Muscle of back (tissue), 11 donors: Measurements from ENCODE around the gene HDAC9. TPM values are rescaled to one million over a fixed set of nuclear protein-coding genes. Genes with fewer than 3 reads are reported as not detected.
A peak's percentile ranks its signal among the peaks of the same experiment; 100 is the strongest.
"Not testable (repeated sequence)": the region's sequence is repeated elsewhere in the genome, so short reads cannot be mapped to it uniquely, and the experiment has no call there.

Experiments used
- DNase-seq, 3 donors: peaks; one replicate each; pipeline versions ENCODE4 v3.0.0 to v3.0.0-alpha.2; 2013
- polyA plus RNA-seq, 10 donors: library from polyadenylated mRNA; unstranded; fragments of 120-200 nt; gene quantifications; one replicate each; pipeline ENCODE4 v1.2.1, GENCODE V29; 2013; ENCODE audit not compliant: insufficient read length in 10 of 10

HDAC9 gene
- polyA plus RNA-seq, 10 donors: 15.2 to 32.0 (median 18.5) TPM

GRCh38 chr7:18715988-18716387 lies 220.4 kb downstream of the HDAC9 start:
- DNase-seq: no peak

DNA sequence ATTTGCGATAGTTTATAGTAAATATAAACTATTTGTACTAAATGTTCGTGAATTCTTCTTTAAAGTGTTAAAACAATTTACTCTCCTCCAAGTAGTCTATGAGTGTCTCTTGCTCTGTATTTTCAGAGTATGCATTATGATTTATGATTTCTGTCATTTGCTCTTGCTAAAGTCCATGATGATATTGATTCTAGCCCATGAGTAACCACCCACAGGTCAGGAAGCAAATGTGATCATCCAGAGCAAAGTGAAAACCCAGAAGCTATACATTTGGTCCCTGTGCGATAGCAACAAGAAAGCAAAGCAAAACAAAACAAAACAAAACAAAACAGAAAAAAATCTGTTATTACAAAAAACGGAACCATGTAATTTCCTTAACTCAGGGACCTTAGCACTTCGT lies 225.9 kb downstream of the HDAC9 start:
- DNase-seq: no peak

DNA sequence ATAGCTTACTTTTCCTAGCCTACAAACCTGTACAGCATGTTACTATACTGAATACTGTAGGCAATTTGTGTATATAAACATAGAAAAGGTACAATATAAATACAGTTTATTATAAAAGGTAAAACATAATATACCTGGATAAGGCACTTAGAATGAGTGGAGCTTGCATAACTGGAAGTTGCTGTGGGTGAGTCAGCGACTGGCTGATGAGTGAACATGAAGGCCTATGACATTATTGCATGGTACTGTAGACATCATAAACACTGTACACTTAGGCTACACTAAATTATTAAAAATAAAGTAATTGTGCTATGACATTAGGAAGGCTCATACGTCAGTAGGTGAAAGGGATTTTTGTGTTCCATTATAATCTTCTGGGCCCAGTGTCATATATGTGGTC lies 228.8 kb downstream of the HDAC9 start:
- DNase-seq: no peak

DNA sequence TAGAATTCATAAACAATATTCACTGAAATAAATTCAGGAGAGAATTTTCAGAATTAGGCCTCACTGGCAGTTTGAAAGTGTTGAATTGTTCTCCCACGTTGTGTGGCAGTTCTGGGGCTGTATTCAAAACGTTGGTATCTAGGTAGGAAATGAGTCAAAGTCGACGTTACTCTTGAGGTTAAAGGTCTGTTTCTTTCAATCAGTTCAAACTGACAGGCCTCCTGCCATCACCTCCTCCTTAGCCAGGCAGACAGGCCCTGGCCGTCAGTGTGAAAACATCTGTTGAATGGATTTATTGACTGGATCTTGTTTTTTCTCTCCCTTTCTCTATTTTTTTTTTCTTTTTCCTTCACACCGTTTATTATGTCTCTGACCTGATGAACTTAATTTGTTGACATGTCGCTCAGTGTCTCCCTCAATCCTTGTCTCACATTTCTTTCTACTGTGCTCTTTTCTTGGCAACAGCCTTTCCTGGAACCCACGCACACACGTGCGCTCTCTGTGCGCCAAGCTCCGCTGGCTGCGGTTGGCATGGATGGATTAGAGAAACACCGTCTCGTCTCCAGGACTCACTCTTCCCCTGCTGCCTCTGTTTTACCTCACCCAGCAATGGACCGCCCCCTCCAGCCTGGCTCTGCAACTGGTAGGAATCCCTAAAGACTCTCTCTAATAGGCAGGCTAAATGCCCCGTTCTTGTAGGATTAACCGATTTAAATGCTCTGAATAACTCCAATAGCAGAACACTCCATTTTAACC lies 231.7 kb downstream of the HDAC9 start:
- peak in 2 of 3 donors; percentile 31 to 43 for DNase-seq

DNA sequence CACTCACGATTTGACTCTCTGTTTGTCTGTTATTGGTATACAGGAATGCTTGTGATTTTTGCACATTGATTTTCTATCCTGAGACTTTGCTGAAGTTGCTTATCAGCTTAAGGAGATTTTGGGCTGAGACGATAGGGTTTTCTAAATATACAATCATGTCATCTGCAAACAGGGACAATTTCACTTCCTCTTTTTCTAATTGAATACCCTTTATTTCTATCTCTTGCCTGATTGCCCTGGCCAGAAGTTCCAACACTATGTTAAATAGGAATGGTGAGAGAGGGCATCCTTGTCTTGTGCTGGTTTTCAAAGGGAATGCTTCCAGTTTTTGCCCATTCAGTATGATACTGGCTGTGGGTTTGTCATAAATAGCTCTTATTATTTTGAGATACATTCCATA lies 240.5 kb downstream of the HDAC9 start:
- not testable (repeated sequence) for DNase-seq

DNA sequence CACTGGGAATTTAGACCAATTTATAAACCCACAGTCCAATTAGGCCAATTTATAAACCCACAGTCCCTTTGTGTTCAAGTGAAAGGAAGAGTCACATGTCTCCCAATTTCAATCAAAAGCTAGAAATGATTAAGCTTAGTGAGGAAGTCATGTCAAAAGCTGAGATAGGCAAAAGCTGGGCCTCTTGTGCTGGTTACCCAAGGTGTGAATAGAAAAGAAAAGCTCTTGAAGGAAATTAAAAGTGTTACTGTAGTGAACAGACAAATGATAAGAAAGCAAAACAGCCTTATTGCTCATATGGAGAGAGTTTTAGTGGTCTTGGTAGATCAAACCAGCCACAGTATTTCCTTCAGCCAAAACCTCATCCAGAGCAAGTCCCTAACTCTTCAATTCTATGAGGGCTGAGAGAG lies 245.0 kb downstream of the HDAC9 start:
- DNase-seq: no peak

- DNase-seq: peak in 1 of 3 donors; percentile 90
These were observed 258.5 kb downstream of the HDAC9 start for GRCh38 chr7:18753972-18754610.

DNA sequence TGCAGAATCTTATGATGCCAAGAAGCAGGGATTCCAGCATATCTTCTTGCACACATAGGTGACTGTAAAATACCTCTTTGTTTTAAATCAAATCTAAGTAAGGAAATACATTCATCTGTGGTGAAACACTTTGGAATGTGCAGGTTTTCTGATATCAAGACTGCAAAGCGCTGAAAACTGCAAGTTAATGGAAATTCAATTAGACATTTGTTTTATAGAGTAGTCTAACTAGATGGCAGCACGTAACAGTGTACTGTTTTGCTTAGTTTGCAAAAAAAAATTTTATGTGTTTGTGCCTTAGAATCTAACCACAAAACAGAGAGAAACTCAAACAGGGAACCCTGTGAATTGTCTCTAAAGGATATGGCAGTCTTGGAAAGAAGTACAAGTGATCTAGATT lies 259.2 kb downstream of the HDAC9 start:
- DNase-seq: peak in 2 of 3 donors; percentile 7 to 27

GRCh38 chr7:18755793-18756192 lies 260.2 kb downstream of the HDAC9 start:
- DNase-seq: no peak

DNA sequence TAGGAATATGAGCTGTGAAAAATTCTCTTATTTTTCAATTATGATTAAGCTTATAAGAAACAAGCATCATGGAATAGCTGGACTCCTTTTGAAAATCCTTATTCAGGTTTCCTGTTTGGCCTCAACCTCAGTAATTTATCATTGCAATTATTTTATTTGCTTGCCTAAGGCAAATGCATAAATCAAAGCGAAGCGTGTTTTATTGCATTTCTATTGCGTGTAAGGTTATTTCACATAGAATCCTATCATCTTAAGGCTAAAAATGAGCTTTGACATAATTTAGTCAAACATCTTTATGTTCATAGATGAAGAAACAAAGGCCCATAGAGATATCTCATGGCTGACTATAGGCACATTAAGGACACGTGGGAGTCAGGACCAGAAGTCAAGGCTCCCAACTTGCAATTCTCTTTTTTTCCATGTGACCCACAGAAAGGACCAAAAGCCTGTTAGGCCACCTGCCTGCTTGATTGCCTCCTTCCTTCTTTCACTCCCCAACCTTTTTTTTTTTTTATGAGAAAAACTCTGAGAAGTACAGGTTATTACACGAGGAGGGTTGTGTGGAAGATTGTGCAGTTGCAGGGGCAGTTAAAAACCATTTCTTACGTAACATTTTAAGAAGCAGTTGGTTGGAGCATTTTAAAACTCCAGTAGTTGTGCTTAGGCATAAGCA lies 261.0 kb downstream of the HDAC9 start:
- no peak for DNase-seq

DNA sequence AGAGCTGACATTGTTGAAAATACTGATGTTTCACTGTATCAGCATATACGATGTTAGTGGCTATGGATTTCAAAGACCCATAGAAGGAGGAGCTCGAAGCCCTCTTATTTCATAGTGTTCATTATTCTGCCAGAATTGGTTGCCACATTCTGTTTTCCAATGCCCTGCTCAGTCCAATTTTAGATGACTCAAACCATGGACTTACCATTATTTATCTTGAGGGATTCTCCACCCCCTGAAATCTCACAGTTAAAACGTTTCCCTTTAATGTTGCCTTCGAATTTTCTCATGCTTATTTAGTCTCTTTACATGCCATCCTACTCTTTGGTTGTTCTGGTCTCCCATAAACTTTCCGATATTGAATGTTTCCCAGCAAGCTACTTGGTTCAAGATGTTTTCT lies 264.5 kb downstream of the HDAC9 start:
- no peak for DNase-seq

DNA sequence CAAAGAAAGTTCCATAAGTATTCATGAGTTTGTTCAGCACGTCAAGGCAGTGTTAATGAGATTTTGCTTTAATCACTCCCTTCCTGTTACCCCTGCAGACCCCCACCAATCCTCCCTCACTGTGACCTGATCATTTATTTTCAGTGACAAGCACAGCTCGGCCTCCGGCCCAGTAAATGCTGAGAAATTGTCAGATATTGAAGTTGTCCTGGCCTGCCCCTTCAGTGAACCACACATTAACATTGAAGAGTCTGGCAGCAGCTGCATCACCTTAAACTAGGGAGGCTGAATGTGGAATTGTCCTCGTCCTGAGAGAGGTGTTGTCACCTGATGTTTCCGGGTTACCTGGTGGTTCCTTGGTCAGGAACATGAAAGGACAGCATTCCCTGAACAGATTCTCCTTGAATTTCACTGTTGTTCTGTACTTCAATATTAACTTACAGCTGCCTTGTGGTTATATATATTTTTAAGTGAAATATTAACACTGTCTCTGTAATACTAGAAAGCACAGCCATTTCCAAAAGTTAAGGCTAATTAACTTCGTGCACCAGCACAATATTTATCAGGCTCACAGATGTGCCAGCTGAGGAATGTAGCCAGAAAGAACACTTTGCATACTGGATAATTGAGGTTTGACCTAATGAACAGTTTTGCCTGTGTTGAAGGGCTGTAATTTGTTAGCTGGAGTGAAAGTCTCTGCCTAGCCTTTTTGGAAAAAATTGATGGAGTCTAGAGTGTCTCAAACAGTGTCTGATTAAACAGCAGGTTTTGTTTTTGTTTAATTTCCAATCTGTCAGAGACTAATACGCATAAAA lies 265.3 kb downstream of the HDAC9 start:
- no peak for DNase-seq

DNA sequence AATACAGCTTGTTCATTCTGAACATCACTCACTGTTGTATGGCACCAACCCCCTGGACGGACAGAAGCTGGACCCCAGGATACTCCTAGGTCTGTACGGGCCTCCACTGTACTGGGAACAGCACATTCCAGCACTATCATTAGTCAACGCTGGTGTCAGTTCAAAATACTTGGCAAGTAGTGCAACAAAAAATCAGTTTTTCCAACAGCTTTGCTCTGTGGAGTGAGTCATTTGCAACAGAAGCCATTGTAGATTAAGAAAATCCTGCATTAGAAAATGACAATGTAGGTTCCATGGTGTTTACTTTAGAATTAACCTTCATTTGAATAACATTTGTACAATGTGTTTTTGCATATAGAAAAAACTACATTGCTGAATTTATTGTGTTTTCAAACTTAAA lies 266.6 kb downstream of the HDAC9 start:
- DNase-seq: peak; percentile 24 to 82 (median 27)

GRCh38 chr7:18768256-18768655 lies 272.7 kb downstream of the HDAC9 start:
- peak in 1 of 3 donors; percentile 46 for DNase-seq

DNA sequence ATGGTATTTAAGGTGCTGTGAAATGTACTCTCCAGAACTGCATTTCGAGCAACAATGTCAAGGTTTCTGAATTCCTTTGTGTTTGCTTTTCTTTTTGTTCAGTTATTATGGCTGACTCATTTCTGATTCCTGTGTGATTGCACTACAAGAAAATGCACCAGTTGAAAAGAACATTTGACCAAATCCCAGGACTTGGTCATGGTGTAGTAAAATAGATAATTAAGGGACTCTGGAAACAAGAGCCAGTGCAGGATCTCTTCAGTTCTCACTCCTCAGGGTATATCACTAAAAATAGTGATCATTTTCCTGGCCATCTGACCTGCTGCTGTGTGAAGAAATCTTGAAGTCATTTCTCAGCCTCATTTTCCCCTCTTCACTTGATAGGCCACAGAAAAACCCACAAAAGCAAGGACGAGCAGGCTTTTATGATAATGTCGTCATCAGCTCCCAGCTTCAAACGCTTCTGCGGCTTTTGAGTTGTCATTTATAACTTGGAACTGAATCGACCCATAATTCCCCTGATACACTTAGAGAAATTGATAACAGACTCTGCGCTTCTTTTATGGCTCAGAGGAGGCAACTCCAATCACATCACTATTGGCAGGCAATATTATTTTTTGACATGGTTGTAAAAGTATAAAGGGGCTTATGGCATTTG lies 274.7 kb downstream of the HDAC9 start:
- peak in 1 of 3 donors; percentile 71 for DNase-seq

- no peak for DNase-seq
These were observed 275.3 kb downstream of the HDAC9 start for GRCh38 chr7:18770822-18771221.

DNA sequence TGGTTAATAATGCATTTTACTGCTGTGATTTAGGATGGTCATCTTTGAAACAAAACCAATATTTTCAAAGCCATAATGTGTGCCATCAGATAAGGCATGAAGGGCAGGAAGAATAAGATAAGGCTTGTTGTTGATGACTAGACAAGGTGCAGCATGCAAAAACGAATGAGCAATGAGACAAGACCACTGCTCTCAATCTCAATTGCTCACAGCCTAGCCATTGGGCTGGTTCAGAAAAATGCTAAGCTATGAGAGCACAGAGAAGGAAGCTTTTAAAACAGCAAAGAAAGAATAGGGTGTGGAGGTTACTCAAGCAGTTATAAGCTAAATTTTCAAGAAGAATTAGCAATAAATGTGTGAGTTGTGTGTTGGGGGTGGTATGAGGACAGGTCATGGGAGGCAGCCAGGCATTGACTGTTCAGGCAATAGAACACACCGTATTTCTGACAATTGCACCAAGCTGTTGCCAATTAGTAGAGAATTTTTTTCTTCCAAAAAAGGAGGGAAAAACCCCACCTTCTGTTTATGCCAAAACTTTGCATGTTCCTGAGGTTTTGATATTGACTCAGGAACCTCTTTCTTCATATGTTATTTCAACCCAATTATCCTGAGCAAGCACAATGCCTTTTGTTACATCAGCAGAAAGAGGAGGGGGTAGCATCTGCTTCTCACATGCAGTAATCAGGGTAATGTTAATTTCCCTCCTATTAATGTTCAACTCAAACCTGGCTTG lies 276.5 kb downstream of the HDAC9 start:
- DNase-seq: no peak

DNA sequence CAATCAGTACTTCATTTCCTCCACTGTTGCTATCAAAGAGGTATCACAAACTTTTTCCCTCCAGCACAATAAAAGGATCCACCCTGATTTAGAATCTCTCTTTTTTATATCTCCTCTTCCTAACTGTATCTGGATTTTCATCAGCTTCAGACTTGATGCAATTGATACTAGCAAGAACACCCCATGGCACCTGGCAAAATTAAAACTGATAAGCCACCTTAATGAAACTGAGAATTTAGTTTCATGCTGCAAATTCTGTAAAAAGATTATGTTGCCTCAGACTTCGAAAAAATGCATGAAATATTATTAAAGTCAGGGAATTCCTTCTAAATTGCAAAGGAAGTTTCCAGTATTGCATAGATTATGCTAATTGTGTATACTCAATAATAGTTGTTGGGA lies 277.0 kb downstream of the HDAC9 start:
- DNase-seq: no peak

DNA sequence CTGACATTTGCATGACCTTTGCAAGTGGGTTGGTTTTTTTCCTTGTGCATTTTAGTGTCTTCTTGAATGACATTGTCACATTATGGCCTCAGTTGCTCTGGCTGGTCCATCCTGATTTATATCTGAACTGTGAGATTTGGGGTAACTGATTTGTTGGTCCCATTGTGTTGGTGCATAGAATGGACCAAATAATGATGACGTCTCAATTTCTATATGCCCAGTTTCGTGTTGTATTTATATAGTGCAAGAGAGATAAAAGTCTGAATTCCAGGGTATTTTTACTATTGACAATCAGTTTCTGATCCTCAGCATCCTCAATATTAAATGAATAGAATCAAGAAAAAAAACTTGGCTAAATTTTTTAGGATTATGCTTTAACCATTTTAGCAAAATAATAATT lies 281.8 kb downstream of the HDAC9 start:
- DNase-seq: no peak

DNA sequence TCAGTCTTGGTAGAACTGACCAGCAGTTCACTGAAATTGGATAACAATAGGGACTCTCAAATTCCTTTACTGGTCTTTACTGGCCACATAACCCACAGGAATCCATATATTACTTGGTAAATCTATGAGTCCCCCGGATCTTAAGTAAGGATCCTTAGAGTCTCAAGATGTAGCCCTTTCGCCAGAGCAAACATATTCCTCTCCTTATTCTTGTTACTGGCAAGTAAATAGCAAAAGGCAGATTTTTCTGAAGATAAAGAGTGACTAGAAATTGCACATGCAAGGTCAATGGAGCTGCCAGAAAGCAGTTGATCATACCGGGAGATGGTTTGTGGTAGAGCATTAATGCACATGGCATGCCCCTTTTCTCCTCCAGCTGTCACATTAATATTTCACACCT lies 283.0 kb downstream of the HDAC9 start:
- peak in 1 of 3 donors; percentile 74 for DNase-seq

DNA sequence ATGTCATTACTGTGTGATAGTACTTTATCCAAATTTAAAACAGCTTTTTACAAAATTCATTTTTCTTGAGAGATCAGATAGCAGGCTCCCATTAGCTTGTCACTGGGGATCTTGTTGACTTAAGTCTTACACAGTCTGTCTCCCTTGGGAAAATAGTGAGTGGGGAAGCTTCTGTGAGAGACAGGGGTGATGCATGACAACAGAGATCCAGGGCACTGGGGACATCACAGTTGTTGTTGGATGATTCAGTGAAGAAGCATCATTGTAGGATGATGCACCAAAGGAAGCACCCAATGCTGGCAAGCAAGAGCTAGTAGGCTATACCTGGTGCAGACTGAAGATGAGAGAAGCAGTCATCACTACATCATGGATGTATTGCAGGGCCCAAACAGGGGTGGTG lies 284.7 kb downstream of the HDAC9 start:
- no peak for DNase-seq
